ENCODE results near the gene GDI2. TPM values are rescaled to one million over a fixed set of nuclear protein-coding genes. Genes with fewer than 3 reads are reported as not detected.
"Not testable (repeated sequence)": the region's sequence is repeated elsewhere in the genome, so short reads cannot be mapped to it uniquely, and the experiment has no call there.

The GDI2 gene
- total RNA-seq, 3 donors from 2014 or later, result 185 to 239 (median 211) TPM

GRCh38 chr10:5855979-5856700 is 42.9 kb upstream of the GDI2 start:
- no peak for ATAC-seq
- no peaks in the 10 kb centered on the region for H3K36me3 ChIP-seq (ENCODE audit: low read depth)
- H3K4me1 ChIP-seq (ENCODE audit: low read depth), result no peaks in the 10 kb centered on the region
- intact Hi-C loops (cut with DNase I, micrococcal nuclease), result no loop called here
- TF ChIP-seq, protein P1, sequence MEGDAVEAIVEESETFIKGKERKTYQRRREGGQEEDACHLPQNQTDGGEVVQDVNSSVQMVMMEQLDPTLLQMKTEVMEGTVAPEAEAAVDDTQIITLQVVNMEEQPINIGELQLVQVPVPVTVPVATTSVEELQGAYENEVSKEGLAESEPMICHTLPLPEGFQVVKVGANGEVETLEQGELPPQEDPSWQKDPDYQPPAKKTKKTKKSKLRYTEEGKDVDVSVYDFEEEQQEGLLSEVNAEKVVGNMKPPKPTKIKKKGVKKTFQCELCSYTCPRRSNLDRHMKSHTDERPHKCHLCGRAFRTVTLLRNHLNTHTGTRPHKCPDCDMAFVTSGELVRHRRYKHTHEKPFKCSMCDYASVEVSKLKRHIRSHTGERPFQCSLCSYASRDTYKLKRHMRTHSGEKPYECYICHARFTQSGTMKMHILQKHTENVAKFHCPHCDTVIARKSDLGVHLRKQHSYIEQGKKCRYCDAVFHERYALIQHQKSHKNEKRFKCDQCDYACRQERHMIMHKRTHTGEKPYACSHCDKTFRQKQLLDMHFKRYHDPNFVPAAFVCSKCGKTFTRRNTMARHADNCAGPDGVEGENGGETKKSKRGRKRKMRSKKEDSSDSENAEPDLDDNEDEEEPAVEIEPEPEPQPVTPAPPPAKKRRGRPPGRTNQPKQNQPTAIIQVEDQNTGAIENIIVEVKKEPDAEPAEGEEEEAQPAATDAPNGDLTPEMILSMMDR (IDR thresholded peaks at IDR 0.05), result no peak
- no peak overlapping the region for H3K4me3 ChIP-seq
- H3K9me3 ChIP-seq, result no peaks in the 10 kb centered on the region
- DNase-seq, result no peak

DNA sequence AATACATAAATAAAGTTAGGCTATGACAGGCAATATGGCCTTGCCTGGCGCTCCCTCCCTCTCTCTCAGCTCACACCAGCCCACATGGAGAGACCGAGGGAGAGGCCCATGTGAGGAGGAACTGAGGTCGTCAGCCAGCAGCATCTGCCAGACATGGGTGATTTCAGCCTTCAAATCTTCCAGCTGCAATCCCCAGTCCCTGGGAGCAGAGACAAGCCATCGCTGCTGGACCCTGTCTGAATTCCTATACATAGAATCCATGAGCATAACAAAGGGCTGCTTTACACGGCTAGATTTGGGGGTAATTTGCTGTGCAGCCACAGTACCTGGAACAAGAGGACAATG is 40.9 kb upstream of the GDI2 start:
- intact Hi-C loops (cut with DNase I, micrococcal nuclease), result no loop called here
- TF ChIP-seq, protein P1 (IDR thresholded peaks at IDR 0.05), result no peak
- Histone ChIP-seq H3K4me3 (no peak overlapping the region), H3K9me3 (no peaks in the 10 kb centered on the region), H3K4me1 (ENCODE audit: low read depth) (no peaks in the 10 kb centered on the region), H3K36me3 (ENCODE audit: low read depth) (no peaks in the 10 kb centered on the region)
- DNase-seq, result no peak
- ATAC-seq, result no peak

- H3K9me3 ChIP-seq; H3K4me1 ChIP-seq (ENCODE audit: low read depth); H3K36me3 ChIP-seq (ENCODE audit: low read depth); H3K4me3 ChIP-seq; DNase-seq; ATAC-seq; intact Hi-C loops (cut with DNase I, micrococcal nuclease): not testable (repeated sequence)
Observed at GRCh38 chr10:5846667-5847066, 33.4 kb upstream of the GDI2 start.

- peak; percentile 30 for ATAC-seq
- H3K36me3 ChIP-seq (ENCODE audit: low read depth), result no peaks in the 10 kb centered on the region
- H3K9me3 ChIP-seq, result no peaks in the 10 kb centered on the region
- H3K4me1 ChIP-seq (ENCODE audit: low read depth), result no peaks in the 10 kb centered on the region
- TF ChIP-seq, protein P1 (IDR thresholded peaks at IDR 0.05), result no peak
- no peak for DNase-seq
- intact Hi-C loops (cut with DNase I, micrococcal nuclease), result no loop called here
- H3K4me3 ChIP-seq, result no peak overlapping the region
Observed at GRCh38 chr10:5844345-5845055, 31.3 kb upstream of the GDI2 start.

- no peak overlapping the region for H3K4me3 ChIP-seq
- ATAC-seq (no peak), DNase-seq (no peak)
- H3K4me1 ChIP-seq (ENCODE audit: low read depth), result no peaks in the 10 kb centered on the region
- no peaks in the 10 kb centered on the region for H3K36me3 ChIP-seq (ENCODE audit: low read depth)
- intact Hi-C loops (cut with DNase I, micrococcal nuclease), result no loop called here
- TF ChIP-seq, protein P1 (IDR thresholded peaks at IDR 0.05), result no peak
- no peaks in the 10 kb centered on the region for H3K9me3 ChIP-seq
Observed at GRCh38 chr10:5843686-5844344, 30.6 kb upstream of the GDI2 start.

GRCh38 chr10:5841965-5842364 is 28.7 kb upstream of the GDI2 start:
- intact Hi-C loops (cut with DNase I, micrococcal nuclease), result no loop called here
- Histone ChIP-seq H3K4me1 (ENCODE audit: low read depth) (no peaks in the 10 kb centered on the region), H3K9me3 (no peaks in the 10 kb centered on the region), H3K4me3 (no peak overlapping the region), H3K36me3 (ENCODE audit: low read depth) (no peaks in the 10 kb centered on the region)
- TF ChIP-seq, protein P1 (IDR thresholded peaks at IDR 0.05), result no peak
- no peak for DNase-seq
- no peak for ATAC-seq

Measured in mucosa of descending colon (tissue), 3 donors.